ENCODE results near the gene BBS10.

DNA sequence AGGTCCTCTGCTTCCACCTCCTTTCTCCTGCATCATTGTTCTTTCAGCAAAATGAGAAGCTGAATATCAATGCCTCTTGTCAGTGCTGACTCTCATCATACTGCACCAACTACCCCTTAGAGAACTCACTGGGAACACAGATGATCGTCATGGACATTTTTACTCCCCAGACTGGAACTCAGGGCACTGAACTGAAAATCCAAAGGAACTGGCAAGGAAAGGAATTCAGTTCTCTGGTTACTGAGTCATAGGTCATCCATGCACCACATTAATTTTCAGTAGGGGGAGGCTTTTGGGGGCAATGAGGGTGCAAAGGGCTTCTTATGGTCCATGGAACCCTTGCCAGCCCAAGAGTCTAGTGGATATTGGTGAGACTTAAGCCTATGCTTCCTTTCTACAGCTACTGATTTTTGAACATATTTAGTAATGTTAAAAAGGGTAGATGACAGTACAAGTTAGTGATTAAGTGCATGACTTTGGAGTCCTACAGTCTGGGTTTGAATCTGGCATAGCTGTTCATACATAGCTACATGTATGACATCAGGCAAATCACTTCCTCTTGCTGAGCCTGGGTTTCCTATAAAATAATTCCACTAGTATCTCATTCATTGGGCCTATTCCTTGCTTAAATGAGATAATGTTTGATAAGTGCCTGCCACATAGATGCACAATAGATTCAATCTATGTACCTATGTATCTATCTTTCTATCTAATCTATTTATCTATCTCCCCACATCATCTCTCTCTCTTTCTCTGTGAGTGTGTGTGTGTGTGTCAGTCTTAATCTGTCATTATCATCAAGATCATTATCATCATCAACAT, 29.2 kb downstream of the BBS10 start:
- TF ChIP-seq, protein P1, sequence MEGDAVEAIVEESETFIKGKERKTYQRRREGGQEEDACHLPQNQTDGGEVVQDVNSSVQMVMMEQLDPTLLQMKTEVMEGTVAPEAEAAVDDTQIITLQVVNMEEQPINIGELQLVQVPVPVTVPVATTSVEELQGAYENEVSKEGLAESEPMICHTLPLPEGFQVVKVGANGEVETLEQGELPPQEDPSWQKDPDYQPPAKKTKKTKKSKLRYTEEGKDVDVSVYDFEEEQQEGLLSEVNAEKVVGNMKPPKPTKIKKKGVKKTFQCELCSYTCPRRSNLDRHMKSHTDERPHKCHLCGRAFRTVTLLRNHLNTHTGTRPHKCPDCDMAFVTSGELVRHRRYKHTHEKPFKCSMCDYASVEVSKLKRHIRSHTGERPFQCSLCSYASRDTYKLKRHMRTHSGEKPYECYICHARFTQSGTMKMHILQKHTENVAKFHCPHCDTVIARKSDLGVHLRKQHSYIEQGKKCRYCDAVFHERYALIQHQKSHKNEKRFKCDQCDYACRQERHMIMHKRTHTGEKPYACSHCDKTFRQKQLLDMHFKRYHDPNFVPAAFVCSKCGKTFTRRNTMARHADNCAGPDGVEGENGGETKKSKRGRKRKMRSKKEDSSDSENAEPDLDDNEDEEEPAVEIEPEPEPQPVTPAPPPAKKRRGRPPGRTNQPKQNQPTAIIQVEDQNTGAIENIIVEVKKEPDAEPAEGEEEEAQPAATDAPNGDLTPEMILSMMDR (IDR thresholded peaks at IDR 0.05): no peak
- no peak for TF ChIP-seq POLR2A (IDR thresholded peaks at IDR 0.05; ENCODE audit: low read depth)
- no peak for TF ChIP-seq POLR2AphosphoS5 (IDR thresholded peaks at IDR 0.05)
- TF ChIP-seq EP300 (IDR thresholded peaks at IDR 0.05): no peak

Data from esophagus muscularis mucosa (tissue), 4 donors.